ENCODE data around the gene OR5C1. TPM values are rescaled to one million over a fixed set of nuclear protein-coding genes. Genes with fewer than 3 reads are reported as not detected.

Gene OR5C1
- polyA plus RNA-seq, 1 donor (not counting 4 experiments of a cell fraction or from before 2014, with no cell fraction given): not detected

- FAIRE-seq: peak; percentile 83
- no peak for DNase-seq (ENCODE audit: low read depth, low spot score)
- Histone ChIP-seq H2AFZ (ENCODE audit: control insufficient read depth, low read length) (no peak overlapping the region), H3K4me2 (ENCODE audit: control insufficient read depth, extremely low read depth, insufficient read depth, low read depth, low read length) (no peak overlapping the region), H3K27me3 (ENCODE audit: control insufficient read depth, extremely low read depth, insufficient read depth, low read length) (no peaks in the 10 kb centered on the region), H3K9ac (ENCODE audit: control insufficient read depth, extremely low read depth, insufficient read depth, low read length) (no peak overlapping the region), H3K9me3 (ENCODE audit: control insufficient read depth, low read depth, low read length) (peaks cover 2% of the 10 kb centered on the region), H3K36me3 (ENCODE audit: control insufficient read depth in 2 of 2, extremely low read depth in 1 of 2, insufficient read depth in 2 of 2, low read length in 2 of 2) (no peaks in the 10 kb centered on the region), H3K4me1 (ENCODE audit: control insufficient read depth, extremely low read depth, insufficient read depth, low read length) (peaks cover 7% of the 10 kb centered on the region), H3K4me3 (ENCODE audit: control insufficient read depth in 2 of 3, extremely low read depth in 1 of 3, insufficient read depth in 2 of 3, low read depth in 1 of 3, low read length in 3 of 3) (no peak overlapping the region), H3K9me1 (ENCODE audit: control insufficient read depth, extremely low read depth, insufficient read depth, low read length) (no peaks in the 10 kb centered on the region), H3K79me2 (ENCODE audit: control insufficient read depth, insufficient read depth, low read length) (no peaks in the 10 kb centered on the region), H4K20me1 (ENCODE audit: control insufficient read depth, extremely low read depth, insufficient read depth, low read length) (no peaks in the 10 kb centered on the region), H3K27ac (ENCODE audit: control insufficient read depth, insufficient read depth, low read length) (no peak overlapping the region)
- dilution Hi-C loops (cut with MboI; ENCODE audit: extremely low pct_ligation_motif_present, low sequenced_read_pairs): loop anchor here (25.0 kb wide), 1 partner anchor 348 kb away; no protein-coding TSS in a partner anchor
- peak; percentile 41 to 95 (median 78) for TF ChIP-seq CTCF (optimal IDR thresholded peaks at IDR 0.05 in 1 of 3, IDR thresholded peaks at IDR 0.05 in 1 of 3, conservative IDR thresholded peaks at IDR 0.05 in 1 of 3; ENCODE audit: extremely low read depth in 1 of 3, insufficient read depth in 2 of 3, low read length in 3 of 3)
- no peak for TF ChIP-seq EZH2 (IDR thresholded peaks at IDR 0.05; ENCODE audit: low read length)
Measured at GRCh38 chr9:122810306-122810946, 21.7 kb downstream of the OR5C1 start.

- no peak overlapping the region for H3K9ac ChIP-seq (ENCODE audit: control insufficient read depth, extremely low read depth, insufficient read depth, low read length)
- FAIRE-seq: no peak
- dilution Hi-C loops (cut with MboI; ENCODE audit: extremely low pct_ligation_motif_present, low sequenced_read_pairs): loop anchor here (25.0 kb wide), 1 partner anchor 350 kb away; no protein-coding TSS in a partner anchor
- peaks cover 7% of the 10 kb centered on the region for H3K4me1 ChIP-seq (ENCODE audit: control insufficient read depth, extremely low read depth, insufficient read depth, low read length)
- H2AFZ ChIP-seq (ENCODE audit: control insufficient read depth, low read length): no peak overlapping the region
- H3K36me3 ChIP-seq (ENCODE audit: control insufficient read depth in 2 of 2, extremely low read depth in 1 of 2, insufficient read depth in 2 of 2, low read length in 2 of 2): peaks cover 0 to 3% of the 10 kb centered on the region in 2 experiments
- no peaks in the 10 kb centered on the region for H4K20me1 ChIP-seq (ENCODE audit: control insufficient read depth, extremely low read depth, insufficient read depth, low read length)
- H3K79me2 ChIP-seq (ENCODE audit: control insufficient read depth, insufficient read depth, low read length): no peaks in the 10 kb centered on the region
- no peak overlapping the region for H3K27ac ChIP-seq (ENCODE audit: control insufficient read depth, insufficient read depth, low read length)
- H3K4me2 ChIP-seq (ENCODE audit: control insufficient read depth, extremely low read depth, insufficient read depth, low read depth, low read length): no peak overlapping the region
- TF ChIP-seq CTCF (optimal IDR thresholded peaks at IDR 0.05 in 1 of 3, IDR thresholded peaks at IDR 0.05 in 1 of 3, conservative IDR thresholded peaks at IDR 0.05 in 1 of 3; ENCODE audit: extremely low read depth in 1 of 3, insufficient read depth in 2 of 3, low read length in 3 of 3) (no peak), EZH2 (IDR thresholded peaks at IDR 0.05; ENCODE audit: low read length) (no peak)
- DNase-seq (ENCODE audit: low read depth, low spot score): no peak
- no peak overlapping the region for H3K4me3 ChIP-seq (ENCODE audit: control insufficient read depth in 2 of 3, extremely low read depth in 1 of 3, insufficient read depth in 2 of 3, low read depth in 1 of 3, low read length in 3 of 3)
- no peaks in the 10 kb centered on the region for H3K9me1 ChIP-seq (ENCODE audit: control insufficient read depth, extremely low read depth, insufficient read depth, low read length)
- no peaks in the 10 kb centered on the region for H3K9me3 ChIP-seq (ENCODE audit: control insufficient read depth, low read depth, low read length)
- no peaks in the 10 kb centered on the region for H3K27me3 ChIP-seq (ENCODE audit: control insufficient read depth, extremely low read depth, insufficient read depth, low read length)
Measured at GRCh38 chr9:122812736-122813135, 24.0 kb downstream of the OR5C1 start.

Data from keratinocyte (primary cell).